ENCODE measurements around the gene CENPS.

DNA sequence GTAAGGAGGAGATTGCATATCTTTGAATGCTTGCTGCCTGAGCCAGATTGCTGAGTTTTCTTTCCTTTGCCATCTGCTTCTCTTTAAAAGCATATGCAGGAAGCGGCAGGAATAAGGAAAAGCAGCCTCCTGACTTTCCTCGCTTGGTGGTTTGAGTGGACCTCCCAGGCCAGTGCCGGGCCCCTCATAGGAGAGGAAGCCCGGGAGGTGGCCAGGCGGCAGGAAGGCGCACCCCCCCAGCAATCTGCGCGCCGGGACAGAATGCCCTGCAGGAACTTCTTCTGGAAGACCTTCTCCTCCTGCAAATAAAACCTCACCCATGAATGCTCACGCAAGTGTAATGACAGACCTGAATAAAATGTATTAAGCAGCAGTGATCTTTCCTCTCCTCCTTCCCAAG is 21.1 kb downstream of the CENPS start:
- TF ChIP-seq, protein P1, sequence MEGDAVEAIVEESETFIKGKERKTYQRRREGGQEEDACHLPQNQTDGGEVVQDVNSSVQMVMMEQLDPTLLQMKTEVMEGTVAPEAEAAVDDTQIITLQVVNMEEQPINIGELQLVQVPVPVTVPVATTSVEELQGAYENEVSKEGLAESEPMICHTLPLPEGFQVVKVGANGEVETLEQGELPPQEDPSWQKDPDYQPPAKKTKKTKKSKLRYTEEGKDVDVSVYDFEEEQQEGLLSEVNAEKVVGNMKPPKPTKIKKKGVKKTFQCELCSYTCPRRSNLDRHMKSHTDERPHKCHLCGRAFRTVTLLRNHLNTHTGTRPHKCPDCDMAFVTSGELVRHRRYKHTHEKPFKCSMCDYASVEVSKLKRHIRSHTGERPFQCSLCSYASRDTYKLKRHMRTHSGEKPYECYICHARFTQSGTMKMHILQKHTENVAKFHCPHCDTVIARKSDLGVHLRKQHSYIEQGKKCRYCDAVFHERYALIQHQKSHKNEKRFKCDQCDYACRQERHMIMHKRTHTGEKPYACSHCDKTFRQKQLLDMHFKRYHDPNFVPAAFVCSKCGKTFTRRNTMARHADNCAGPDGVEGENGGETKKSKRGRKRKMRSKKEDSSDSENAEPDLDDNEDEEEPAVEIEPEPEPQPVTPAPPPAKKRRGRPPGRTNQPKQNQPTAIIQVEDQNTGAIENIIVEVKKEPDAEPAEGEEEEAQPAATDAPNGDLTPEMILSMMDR (IDR thresholded peaks at IDR 0.05): no peak
- no peak for TF ChIP-seq EZH2 (IDR thresholded peaks at IDR 0.05)
- no peak for TF ChIP-seq EZH2phosphoT487 (IDR thresholded peaks at IDR 0.05)

Data from neural progenitor cell (in vitro differentiated cells).